GM21786 (cell line): Measurements from ENCODE around the gene YIPF2.
"Not testable (repeated sequence)": the region's sequence is repeated elsewhere in the genome, so short reads cannot be mapped to it uniquely, and the experiment has no call there.

Source experiments
- ATAC-seq: cut with Tn5 transposase; IDR thresholded peaks from one replicate; pipeline ENCODE4 v1.9.1; 2021; ENCODE audit not compliant: unreplicated experiment

Gene YIPF2

GRCh38 chr19:10928563-10929401 lies at the start of gene YIPF2, which contains the start of gene TIMM29:
Gene YIPF2 (minus strand): TSS chr19:10928639. CDS start chr19:10928410, 229 bp downstream.
Gene TIMM29 (plus strand): TSS chr19:10928811. CDS start chr19:10928823, 12 bp downstream.
- peak; percentile 75 for ATAC-seq

GRCh38 chr19:10977742-10978092 lies 49.3 kb upstream of the YIPF2 start:
- no peak for ATAC-seq

DNA sequence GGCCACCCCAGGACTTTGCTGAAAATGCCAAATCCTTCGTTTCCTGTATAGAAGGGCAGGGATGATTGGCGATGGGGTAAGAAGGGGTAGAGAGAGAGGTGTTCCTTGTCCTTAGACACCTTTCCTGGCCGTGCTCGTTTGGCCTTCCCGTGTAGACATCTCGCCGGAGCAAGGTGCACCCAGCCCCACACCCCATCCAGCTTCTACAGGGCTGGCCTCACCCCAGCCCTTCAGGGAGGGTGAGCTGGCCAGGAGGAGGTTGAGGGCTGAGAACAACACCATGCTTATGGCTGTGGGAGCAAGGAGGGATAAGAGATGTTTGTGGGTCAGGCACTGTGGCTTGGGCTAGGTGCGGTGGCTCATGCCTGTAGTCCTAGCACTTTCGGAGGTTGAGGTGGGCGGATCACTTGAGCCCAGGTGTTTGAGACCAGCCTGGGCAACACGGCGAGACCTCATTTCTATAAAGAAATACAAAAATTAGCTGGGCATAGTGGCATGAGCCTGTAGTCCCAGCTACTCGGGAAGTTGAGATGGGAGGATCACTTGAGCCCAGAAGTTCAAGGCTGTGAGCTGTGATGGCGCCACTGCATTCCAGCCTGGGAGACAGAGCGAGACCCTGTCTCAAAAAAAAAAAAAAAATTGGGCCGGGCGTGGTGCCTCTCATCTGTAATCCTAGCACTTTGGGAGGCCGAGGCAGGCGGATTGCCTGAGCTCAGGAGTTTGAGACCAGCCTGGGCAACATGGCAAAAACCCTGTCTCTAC lies 47.9 kb upstream of the YIPF2 start:
- ATAC-seq = no peak

DNA sequence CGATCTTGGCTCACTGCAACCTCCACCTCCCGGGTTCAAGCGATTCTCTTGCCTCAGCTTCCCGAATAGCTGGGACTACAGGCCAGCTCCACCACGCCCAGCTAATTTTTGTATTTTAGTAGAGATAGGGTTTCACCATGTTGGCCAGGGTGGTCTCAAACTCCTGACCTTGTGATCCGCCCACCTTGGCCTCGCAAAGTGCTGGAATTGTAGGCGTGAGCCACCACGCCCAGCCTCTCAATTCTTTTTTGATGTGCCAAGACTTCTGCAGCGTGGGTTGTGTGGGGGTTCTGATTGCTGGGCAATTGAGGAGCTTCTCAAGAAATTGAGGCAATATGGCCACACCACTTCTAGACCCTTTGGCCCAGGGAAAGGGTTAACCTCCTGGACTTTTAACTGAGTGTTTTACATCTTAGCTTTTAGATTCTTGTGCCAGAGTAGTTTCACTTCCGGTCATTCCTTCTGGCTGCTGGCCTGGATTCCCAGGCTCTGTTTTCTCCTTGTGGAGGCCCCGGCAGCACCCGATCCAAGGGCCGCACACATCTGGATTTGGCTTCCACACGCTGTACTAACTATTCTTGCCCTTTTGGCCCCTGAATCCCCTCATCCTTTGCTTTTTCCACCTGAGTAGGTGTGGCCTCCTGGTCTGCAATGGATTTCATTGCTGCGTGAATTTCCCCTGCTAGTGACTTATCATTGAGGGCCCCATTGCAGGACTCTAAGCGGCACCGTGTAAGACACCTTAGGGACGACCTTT lies 47.1 kb upstream of the YIPF2 start:
- no peak for ATAC-seq

GRCh38 chr19:10971107-10971726 lies 42.8 kb upstream of the YIPF2 start:
- ATAC-seq = no peak

GRCh38 chr19:10968527-10969135 lies 40.2 kb upstream of the YIPF2 start:
- no peak for ATAC-seq

DNA sequence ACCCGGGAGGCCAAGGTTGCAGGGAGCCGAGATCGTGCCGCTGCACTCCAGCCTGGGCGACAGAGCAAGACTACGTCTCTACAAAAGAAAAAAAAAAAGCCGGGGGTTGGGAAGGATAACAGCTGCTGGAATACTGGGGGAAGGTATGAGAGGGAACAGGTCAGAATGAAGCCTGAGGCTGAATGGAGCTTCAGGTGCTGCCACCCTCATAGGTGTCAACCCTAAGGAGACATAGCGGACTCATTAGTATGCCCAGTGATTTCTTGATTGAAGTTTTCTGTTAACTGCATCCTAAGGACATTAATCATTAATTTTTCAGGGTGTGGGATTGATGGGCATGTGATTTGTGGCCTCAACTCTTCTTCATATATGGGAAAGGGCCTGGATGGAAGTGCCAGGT lies 38.4 kb upstream of the YIPF2 start:
- ATAC-seq = no peak

DNA sequence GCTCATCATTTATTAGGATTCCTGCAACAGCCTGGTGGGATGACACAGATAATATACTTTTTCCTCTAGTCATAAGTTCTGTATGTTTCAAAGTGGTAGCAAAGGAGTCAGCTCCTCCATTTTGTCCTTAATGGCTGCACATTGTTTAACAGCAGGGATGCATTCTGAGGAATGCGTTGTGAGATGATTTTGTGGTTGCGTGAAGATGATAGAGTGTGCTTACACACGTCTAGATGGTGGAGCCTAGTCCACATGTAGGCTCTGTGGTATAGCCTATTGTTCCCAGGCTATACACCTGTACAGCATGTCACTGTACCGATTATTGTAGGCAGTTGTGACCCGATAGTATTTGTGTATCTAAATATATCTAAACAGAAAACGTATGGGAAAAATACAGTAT lies 37.0 kb upstream of the YIPF2 start:
- no peak for ATAC-seq

DNA sequence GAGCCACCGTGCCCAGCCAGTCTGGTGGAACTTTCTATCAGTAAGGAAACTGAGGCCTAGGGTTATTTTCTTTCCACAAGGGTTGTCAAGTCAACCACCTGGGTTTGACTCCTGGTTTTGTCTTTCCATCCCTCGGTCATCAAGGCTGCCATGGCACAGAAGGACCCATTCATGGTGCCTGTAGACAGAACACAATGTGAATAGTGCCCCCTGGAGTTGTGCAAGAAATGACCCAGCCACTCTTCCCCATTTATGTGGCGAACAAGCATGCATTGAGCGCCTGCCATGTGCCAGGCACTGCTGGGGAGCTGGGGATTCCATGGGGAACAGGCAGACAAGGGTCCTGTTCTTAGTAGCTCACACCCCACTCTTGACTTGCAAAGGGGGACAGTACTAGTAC lies 36.5 kb upstream of the YIPF2 start:
- ATAC-seq = no peak

DNA sequence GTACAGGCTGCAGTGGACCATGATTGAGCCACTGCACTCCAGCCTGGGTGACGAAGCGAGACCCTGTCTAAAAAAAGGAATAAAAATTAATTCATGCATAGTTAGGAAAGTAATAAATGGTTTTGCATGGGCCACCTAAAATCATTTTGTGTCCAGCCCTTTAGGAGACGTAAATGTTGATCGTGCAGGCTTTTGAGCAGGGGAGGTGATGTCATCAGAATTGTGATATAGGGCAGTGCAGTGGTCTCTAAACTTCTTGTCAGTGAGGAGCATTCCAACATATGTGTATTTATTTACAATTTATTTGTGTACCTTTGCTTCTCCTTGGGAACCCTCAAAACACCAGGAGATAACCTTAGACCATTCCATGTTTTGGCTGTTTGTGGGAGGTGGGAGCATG lies 35.4 kb upstream of the YIPF2 start:
- no peak for ATAC-seq

GRCh38 chr19:10962863-10963262 lies 34.4 kb upstream of the YIPF2 start:
- ATAC-seq = no peak

- ATAC-seq = peak; percentile 14
Observed at GRCh38 chr19:10961073-10961860, 32.8 kb upstream of the YIPF2 start.

- peak; percentile 68 for ATAC-seq
Observed at GRCh38 chr19:10960314-10961072, 32.1 kb upstream of the YIPF2 start, which contains the start of gene SMARCA4. Gene SMARCA4 (plus strand): TSS chr19:10961030. CDS start chr19:10984152, 23,122 bp downstream.

- ATAC-seq = not testable (repeated sequence)
Observed at GRCh38 chr19:10959277-10959968, 31.0 kb upstream of the YIPF2 start.

DNA sequence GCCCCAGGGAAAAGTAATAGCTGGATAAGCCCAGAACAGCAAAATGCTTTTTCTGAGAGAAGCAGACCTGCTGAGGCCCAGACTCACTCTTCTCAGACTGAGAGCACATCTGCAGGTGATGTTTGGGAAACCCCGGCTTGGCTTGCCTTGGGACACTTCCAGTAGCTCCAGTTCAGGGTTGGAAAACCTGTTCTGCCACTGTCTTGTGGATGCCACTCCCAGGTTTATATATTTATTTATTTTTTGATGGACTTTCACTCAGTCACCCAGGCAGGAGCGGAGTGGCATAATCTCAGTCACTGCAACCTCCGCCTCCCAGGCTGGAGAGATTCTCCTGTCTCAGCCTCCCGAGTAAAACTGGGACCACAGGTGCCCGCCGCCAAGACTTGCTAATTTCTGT lies 24.4 kb upstream of the YIPF2 start:
- no peak for ATAC-seq

DNA sequence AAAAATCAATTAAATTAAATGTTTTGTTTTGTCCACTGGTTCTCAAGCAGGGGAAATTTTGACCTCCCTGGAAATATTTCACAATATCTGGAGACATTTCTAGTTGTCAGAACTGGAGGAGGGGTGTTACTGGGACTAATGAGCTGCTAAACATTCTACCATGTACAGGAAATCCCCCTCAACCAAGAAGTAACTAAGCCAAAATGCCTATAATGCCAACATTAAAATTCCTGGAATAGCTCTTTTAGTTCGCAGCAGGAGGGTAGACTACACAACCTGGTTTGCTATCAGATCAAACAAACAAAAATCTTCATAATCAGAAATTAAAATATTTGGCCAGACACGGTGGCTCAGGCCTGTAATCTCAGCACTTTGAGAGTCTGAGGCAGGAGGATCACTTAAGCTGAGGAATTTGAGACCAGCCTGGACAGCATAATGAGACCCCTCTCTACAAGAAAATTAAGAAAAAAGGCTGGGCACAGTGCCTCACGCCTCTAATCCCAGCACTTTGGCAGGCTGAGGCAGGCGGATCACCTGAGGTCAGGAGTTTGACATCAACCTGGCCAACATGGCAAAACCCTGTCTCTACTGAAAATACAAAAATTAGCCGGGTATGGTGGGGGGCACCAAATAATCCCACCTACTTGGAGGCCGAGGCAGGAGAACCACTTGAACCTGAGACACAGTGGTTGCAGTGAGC lies 18.7 kb upstream of the YIPF2 start:
- ATAC-seq = no peak

DNA sequence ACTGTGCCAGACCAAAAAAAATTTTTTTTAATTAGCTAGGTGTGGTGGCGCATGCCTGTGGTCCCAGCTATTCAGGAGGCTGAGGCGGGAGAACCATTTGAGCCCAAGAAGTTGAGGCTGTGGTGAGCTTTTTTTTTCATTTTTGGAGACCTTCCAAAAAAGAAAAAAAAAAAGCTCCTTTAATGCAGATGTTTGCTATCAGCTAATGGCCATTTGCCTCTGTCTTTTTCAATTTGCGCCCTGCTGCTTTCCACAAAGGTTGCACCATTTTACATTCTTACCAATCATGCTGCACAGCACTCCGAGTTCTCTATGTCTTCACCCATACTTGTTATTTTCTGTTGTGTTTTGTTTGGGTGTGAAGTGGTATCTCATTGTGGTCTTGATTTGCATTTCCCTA lies 16.8 kb upstream of the YIPF2 start:
- no peak for ATAC-seq

DNA sequence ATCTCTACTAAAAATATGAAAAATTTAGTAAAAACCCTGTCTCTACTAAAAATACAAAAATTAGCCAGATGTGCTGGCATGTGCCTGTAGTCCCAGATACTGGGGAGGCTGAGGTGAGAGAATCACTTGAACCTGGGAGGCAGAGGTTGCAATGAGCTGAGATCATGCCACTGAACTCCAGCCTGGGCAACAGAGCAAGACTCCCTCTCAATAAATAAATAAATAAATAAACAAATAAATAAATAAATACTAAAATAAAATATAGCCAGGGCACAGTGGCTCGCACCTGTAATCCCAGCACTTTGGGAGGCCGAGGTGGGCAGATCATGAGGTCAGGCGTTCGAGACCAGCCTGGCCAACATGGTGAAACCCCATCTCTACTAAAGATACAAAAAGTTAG lies 15.0 kb upstream of the YIPF2 start:
- not testable (repeated sequence) for ATAC-seq
